Measurements from ENCODE around the gene RALGPS1.

RALGPS1 gene

GRCh38 chr9:126914458-126915280 is at the start of gene RALGPS1:
RALGPS1 (plus strand) TSS chr9:126914782; CDS start chr9:126962290, 47,508 bp downstream.
- peak; percentile 95 for DNase-seq

GRCh38 chr9:126869368-126869767 is 45.2 kb upstream of the RALGPS1 start:
- no peak for DNase-seq

DNA sequence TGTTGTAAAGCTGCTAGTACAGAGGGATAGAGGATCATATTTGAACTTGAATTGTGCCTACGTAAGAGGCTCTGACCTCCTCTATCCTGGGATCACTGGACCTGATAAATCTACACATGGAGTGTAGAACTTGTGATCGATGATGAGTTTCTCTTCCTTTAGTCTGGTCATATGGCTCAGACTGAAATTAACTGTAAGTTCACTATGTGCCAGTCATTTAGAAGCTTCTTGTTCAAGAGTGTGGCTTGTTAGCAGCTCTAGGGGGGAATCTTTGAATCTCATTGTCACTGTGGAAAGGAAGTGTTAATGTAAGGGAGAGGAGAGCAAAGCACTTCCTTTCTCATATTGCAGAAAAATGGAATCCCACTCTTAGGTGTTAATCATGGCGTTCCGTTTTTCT is 42.1 kb upstream of the RALGPS1 start:
- no peak for DNase-seq

- no peak for DNase-seq
These were observed 39.9 kb upstream of the RALGPS1 start for GRCh38 chr9:126874546-126875314.

- DNase-seq, result no peak
These were observed 38.6 kb upstream of the RALGPS1 start for GRCh38 chr9:126875756-126876510.

DNA sequence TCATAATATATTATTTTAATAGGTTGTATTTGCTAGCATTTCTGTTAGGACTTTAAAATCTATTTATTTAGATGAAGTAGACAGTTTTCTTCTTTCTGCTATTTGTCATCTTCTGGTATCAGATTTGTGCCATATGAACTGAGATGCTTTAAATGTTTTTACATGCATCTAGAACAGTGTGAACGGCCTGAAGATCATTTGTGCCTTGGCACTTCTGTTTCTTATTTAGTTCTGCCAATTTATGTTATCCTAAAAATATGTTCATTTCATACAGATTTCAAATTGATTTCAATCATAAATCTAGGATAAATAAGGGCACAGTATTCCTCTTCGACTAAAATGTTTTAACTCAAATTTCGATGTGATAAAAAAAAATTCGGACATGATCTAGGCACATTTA is 38.1 kb upstream of the RALGPS1 start:
- DNase-seq, result no peak

DNA sequence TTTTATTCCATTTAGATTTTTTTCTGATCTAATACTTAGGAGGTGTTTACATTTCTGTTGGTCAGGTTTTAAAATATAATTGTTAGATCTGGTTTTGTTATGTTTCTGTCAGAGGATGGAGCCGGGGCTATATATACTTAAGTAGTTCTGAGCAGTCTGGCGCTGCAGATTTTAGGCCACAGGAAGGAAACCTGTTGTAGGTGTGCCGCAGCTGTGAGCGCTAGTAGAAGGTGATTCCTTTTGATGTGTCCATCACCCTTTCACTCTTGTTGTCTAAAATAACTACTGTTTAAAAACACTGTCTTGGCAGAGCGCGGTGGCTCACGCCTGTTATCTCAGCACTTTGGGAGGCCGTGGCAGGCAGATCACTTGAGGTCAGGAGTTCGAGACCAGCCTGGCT is 37.2 kb upstream of the RALGPS1 start:
- no peak for DNase-seq

- no peak for DNase-seq
These were observed 35.3 kb upstream of the RALGPS1 start for GRCh38 chr9:126879288-126879687.

GRCh38 chr9:126880226-126880946 is 34.2 kb upstream of the RALGPS1 start:
- no peak for DNase-seq

GRCh38 chr9:126880947-126881332 is 33.6 kb upstream of the RALGPS1 start:
- DNase-seq, result no peak

GRCh38 chr9:126882746-126883145 is 31.8 kb upstream of the RALGPS1 start:
- no peak for DNase-seq

GRCh38 chr9:126883636-126884035 is 30.9 kb upstream of the RALGPS1 start:
- no peak for DNase-seq

- no peak for DNase-seq
These were observed 29.4 kb upstream of the RALGPS1 start for GRCh38 chr9:126885131-126885641.

DNA sequence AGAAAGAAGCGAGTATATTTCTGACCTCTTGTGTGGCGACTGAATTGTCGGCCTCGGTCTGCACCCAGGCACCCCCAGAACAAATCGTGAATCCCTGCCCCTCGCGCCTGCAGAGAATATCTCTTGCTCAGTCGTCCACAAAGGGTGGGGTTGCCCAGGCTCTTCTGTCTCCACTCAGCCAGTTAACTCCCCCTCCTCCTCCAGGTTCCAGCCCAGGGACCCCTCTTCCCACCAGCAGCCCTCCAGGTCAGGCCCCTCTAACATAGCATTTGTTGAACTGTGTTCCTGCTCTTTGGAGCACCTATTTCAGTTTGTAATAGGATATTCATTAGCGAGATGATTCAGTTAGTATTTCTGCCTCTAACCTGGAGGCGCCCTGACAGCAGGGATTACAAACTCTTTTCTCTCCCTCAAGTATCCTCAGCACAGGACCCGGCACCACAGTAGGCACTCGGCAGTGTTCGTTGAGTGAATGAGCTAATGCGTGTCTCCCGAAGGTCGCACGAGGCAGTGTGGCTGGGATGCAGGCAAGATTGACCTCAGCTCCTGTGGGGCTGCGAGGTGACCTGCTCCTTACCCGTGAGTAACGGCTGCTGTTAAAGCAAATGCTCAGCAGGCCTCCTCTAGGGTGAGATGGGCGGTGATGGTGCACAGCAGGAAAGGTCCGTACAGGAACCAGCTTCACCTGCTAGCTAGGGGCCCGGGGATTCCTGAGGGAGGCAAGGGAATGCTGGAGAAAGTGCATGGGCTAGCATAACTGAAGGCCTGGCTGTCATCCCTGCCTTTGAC is 28.4 kb upstream of the RALGPS1 start:
- no peak for DNase-seq

- DNase-seq, result no peak
These were observed 27.7 kb upstream of the RALGPS1 start for GRCh38 chr9:126886897-126887296.

DNA sequence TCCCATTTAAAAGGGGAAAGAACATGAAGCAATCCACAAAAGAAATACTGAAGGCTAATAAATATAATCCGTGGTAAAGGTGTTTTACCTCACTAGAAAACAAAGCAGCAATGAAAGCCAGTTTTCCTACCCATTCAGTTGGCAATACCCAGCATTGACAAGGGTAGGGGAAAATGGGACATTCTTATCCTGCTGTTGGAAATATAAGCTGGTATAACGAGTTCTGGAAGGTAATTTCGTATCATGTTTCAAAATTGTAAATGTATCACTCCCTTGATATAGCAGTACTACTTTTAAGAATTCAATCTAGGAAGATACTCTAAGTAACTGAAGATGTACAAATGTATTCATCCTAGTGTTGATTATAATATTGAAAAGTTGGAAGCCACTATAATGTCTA is 22.9 kb upstream of the RALGPS1 start:
- no peak for DNase-seq

DNA sequence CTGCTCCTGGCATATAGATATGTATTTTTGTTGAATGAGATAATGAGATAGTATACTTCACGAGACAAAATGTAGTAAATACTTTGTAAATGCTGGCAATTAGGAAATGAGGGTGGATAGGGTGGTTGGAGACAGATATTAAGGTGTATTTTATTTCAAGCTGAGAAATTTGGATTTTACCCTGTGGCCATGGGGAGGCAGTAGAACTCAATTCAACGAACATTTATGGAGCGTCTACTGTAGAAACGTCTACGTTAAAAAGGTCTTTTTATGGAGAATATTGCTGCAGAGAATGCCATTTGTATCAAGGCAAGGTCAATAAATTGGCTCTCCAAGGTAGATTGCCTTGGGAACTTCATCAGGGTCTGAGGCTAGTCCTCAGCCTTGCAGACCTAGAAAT is 21.5 kb upstream of the RALGPS1 start:
- DNase-seq, result no peak

DNA sequence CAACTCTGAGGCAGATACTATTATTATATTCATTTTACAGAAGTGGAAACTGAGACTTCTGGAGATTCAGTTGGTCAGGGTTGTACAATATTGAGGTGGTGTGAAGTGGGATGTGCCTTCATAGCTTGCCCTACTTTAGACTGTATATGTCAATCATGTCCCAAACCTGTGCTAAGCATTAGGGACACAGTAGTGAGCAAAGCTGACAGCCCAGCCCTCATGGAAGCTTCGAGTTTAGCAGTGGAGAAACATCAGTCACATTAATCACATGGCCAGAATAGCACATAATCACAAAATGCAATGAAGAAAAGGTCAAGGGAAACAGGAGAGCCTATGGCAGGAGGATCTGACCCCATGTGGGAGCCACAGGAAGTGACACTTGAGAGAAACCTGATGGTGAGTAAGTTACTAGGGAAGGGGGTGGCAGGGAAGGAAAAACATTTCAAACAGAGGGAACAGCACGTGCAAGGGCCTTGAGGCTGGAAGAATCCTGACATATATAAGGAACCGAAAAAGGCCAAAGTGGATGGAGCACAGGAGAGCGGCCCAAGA is 20.5 kb upstream of the RALGPS1 start:
- no peak for DNase-seq

- DNase-seq, result no peak
These were observed 12.4 kb upstream of the RALGPS1 start for GRCh38 chr9:126902210-126902609.

DNA sequence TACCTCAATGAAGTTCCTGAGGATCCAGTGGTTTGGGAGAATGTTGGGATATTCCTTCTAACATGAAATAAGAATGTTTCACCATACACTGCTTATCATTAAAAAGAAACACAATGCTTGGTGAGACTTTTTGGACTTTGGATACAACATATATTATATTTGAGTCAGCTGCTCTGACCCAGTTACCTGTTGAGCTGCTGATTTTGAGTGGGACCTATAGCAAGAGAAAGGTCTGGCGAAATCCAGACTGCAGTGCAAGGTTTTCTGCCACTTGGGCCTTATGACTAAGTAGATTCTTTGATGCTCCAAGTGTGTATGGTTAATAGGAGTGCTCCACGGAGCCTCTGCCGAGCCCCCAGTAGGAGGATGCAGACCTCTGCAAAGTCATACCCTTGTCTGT is 10.0 kb upstream of the RALGPS1 start:
- no peak for DNase-seq

- DNase-seq, result no peak
These were observed 8.5 kb upstream of the RALGPS1 start for GRCh38 chr9:126906091-126906490.
